ENCODE data around the gene SLC2A1.
A peak's percentile ranks its signal among the peaks of the same experiment; 100 is the strongest.

SLC2A1 gene

GRCh38 chr1:42981871-42982270 is 23.2 kb upstream of the SLC2A1 start:
- no peak overlapping the region for H3K4me3 ChIP-seq (ENCODE audit: low read depth, low read length)
- DNase-seq (ENCODE audit: low read depth): peak; percentile 36

GRCh38 chr1:42981255-42981805 is 22.7 kb upstream of the SLC2A1 start:
- DNase-seq (ENCODE audit: low read depth): no peak
- H3K4me3 ChIP-seq (ENCODE audit: low read depth, low read length): no peak overlapping the region

GRCh38 chr1:42979896-42980800 is 21.5 kb upstream of the SLC2A1 start:
- H3K4me3 ChIP-seq (ENCODE audit: low read depth, low read length): no peak overlapping the region
- DNase-seq (ENCODE audit: low read depth): no peak

GRCh38 chr1:42979036-42979430 is 20.4 kb upstream of the SLC2A1 start:
- DNase-seq (ENCODE audit: low read depth): no peak
- H3K4me3 ChIP-seq (ENCODE audit: low read depth, low read length): no peak overlapping the region

GRCh38 chr1:42978317-42979035 is 19.8 kb upstream of the SLC2A1 start:
- no peak overlapping the region for H3K4me3 ChIP-seq (ENCODE audit: low read depth, low read length)
- peak; percentile 48 for DNase-seq (ENCODE audit: low read depth)

- DNase-seq (ENCODE audit: low read depth): no peak
- H3K4me3 ChIP-seq (ENCODE audit: low read depth, low read length): no peak overlapping the region
Observed at GRCh38 chr1:42977653-42978052, 19.0 kb upstream of the SLC2A1 start.

GRCh38 chr1:42975561-42976225 is 17.0 kb upstream of the SLC2A1 start:
- DNase-seq (ENCODE audit: low read depth): no peak
- H3K4me3 ChIP-seq (ENCODE audit: low read depth, low read length): no peak overlapping the region

- no peak for DNase-seq (ENCODE audit: low read depth)
- no peak overlapping the region for H3K4me3 ChIP-seq (ENCODE audit: low read depth, low read length)
Observed at GRCh38 chr1:42974767-42975437, 16.2 kb upstream of the SLC2A1 start.

GRCh38 chr1:42973799-42974198 is 15.1 kb upstream of the SLC2A1 start:
- no peak overlapping the region for H3K4me3 ChIP-seq (ENCODE audit: low read depth, low read length)
- no peak for DNase-seq (ENCODE audit: low read depth)

GRCh38 chr1:42973286-42973685 is 14.6 kb upstream of the SLC2A1 start:
- no peak for DNase-seq (ENCODE audit: low read depth)
- H3K4me3 ChIP-seq (ENCODE audit: low read depth, low read length): no peak overlapping the region

GRCh38 chr1:42971841-42972291 is 13.2 kb upstream of the SLC2A1 start:
- DNase-seq (ENCODE audit: low read depth): peak; percentile 64
- no peak overlapping the region for H3K4me3 ChIP-seq (ENCODE audit: low read depth, low read length)

GRCh38 chr1:42970143-42970542 is 11.5 kb upstream of the SLC2A1 start:
- peak; percentile 21 for DNase-seq (ENCODE audit: low read depth)
- no peak overlapping the region for H3K4me3 ChIP-seq (ENCODE audit: low read depth, low read length)

GRCh38 chr1:42968654-42969053 is 10.0 kb upstream of the SLC2A1 start:
- no peak for DNase-seq (ENCODE audit: low read depth)
- H3K4me3 ChIP-seq (ENCODE audit: low read depth, low read length): no peak overlapping the region

- peak; percentile 78 for DNase-seq (ENCODE audit: low read depth)
- H3K4me3 ChIP-seq (ENCODE audit: low read depth, low read length): no peak overlapping the region
Observed at GRCh38 chr1:42966688-42967612, 8.3 kb upstream of the SLC2A1 start.

GRCh38 chr1:42965378-42965777 is 6.7 kb upstream of the SLC2A1 start:
- no peak overlapping the region for H3K4me3 ChIP-seq (ENCODE audit: low read depth, low read length)
- DNase-seq (ENCODE audit: low read depth): no peak

- H3K4me3 ChIP-seq (ENCODE audit: low read depth, low read length): no peak overlapping the region
- no peak for DNase-seq (ENCODE audit: low read depth)
Observed at GRCh38 chr1:42964044-42964812, 5.6 kb upstream of the SLC2A1 start.

- H3K4me3 ChIP-seq (ENCODE audit: low read depth, low read length): no peak overlapping the region
- no peak for DNase-seq (ENCODE audit: low read depth)
Observed at GRCh38 chr1:42963378-42964043, 4.8 kb upstream of the SLC2A1 start.
